Activated CD8-positive, alpha-beta memory T cell treated with anti-CD3 and anti-CD28 coated beads for 48 hours (primary cell): ENCODE measurements around the gene RBM47.

Experiments used
- DNase-seq, 3 experiments: peaks; one replicate each; pipeline ENCODE4 v3.0.0-alpha.2; 2020; ENCODE audit warnings: low read depth in 2 of 3, low spot score in 2 of 3

RBM47 gene

DNA sequence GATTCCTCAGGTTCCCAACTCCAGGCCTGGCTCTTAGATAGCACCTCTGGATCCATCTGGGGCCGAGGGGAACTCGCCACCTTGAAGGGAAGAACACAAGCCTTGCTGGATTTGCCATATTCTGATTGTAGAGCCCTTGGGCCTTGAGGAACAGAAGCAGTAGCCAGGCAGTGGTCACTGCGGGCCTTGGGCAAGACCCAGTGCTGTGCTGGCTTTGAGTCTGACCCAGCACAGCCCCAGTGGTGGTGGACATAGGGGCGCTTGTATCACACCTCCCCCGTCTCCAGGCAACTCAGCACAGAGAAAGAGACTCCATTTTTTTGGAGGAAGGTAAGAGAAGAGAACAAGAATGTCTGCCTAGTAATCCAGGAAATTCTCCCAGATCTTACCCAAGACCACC lies 249.0 kb downstream of the RBM47 start:
- DNase-seq, result no peak

GRCh38 chr4:40379248-40379647 lies 250.4 kb downstream of the RBM47 start:
- no peak for DNase-seq

DNA sequence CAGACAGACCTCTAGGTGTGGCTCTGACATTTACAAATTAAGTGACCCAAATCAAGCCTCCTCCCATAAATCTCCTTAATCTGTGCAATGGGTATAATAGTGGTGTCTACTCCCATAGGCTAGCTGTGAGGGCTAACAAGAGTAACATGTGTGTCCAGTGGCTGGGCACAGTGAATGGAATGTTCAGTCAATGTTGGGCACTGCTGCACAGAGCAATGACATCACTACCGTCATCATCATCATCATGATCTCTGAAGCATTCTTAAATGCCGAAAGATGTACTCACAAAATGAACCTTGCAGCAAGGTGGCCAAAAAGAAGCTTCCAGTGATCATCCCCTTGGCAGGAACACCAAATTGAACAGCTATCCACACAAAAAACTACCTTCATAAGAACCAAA lies 251.0 kb downstream of the RBM47 start:
- no peak for DNase-seq

DNA sequence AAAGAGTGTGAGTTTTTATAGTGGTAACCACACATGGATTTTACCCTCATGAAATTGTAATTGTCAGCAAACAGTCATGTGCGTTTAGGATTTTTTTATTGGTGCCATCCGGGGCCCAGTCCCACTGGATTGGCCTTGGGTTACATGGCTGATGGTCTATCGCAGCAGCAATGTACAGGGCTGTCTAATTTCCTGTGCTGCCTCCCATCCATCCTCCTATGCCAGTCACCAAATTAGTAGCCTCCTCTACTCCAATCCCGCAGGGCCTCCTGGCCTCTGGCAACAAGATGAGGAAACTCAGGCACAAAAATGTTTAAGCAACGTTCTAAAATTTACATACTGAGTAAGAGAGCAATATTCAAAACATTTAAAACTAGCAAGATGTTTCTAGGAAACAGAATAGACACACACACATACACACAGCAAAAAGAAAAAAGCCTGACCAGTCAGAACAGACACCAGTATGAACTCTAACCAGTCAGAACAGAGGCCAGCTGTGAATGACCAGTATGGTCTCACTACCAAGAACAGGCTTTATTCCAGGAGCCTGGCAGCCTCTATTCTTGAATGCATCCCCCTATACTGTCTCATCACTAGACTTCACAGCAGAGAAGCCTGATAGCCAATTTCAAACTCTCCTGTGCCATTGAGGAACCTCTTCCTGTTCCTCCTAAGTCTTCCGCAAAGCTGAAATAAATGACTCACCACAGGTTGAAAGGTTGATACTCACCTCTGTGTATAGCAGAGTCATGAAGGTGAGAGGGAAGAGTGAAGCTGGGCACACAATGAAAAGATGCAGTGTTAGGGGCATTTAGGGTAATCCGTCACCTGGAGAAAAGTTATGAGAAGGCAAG lies 251.9 kb downstream of the RBM47 start:
- no peak for DNase-seq

GRCh38 chr4:40375620-40376019 lies 254.0 kb downstream of the RBM47 start:
- no peak for DNase-seq

DNA sequence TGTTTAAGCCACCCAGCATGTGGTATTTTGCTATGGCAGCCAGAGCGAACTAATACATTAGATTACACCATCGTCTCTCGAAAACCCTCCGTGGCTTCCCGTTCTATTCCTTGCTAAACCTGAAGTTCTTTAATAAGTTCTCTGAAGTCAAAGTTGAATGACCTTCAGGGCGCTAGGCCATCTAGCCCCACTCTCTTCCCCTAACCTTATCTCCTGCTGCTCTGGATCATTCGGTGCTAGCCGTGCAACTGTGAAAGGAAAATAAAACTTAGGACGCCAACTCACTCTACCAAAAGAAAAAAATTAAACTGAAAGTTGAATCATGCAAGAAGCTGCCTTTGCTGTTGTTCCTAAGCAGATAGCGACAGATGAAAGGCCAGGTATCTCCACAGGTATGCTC lies 254.6 kb downstream of the RBM47 start:
- DNase-seq, result no peak

DNA sequence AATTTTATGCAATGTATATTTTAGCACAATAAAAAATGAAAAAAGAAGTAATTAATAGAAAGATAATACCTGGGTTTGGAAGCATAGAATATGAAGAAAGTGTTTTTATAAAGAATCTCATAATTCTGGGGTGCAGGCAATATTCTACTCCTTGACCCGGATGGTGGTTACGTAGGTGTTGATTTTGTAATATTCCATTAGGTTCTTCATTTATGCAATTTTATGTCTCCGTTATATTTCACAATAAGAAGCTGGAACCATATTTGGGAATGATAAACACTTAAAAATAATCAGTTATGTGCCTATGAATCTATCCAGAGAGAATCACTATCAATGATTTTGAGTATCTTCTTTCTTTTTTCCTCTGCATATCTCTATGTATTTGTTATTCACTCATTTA lies 256.0 kb downstream of the RBM47 start:
- no peak for DNase-seq
